ENCODE results near the gene FETUB.
"Not testable (repeated sequence)": the region's sequence is repeated elsewhere in the genome, so short reads cannot be mapped to it uniquely, and the experiment has no call there.

The FETUB gene

DNA sequence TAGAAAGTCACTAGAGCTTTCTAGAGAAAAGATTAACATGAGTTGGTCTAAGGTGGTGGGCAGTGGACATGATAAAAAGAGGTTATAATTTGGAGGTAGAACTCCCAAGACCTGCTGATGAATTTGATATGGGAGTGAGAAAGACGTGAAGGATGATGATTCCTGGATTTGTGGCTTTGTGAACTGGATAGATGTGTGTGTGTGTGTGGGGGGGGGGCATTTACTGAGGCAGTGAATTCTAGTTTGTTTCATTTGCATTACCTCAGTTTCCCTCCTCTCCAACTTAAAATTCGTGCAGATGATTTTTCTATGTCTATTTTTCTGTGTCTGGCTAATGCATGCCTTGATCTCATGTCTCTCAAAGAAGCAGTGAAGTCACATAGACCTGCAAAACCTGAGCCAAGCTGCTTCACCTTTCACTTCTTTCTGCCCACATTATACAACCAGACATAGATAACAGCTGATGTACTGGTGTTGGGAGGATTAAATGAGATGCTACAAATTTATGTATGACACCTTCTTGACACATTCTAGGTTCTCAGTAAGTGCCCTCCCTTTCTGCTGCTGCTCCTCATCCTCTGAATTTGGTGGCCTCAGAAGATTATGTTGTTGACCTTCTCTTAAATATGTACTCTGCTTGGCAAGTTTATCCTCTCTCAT is 17.4 kb upstream of the FETUB start:
- H3K36me3 ChIP-seq (ENCODE audit: insufficient read depth, low read length), result no peaks in the 10 kb centered on the region
- no peak overlapping the region for H3K4me3 ChIP-seq (ENCODE audit: low read depth, low read length)
- peaks cover 71% of the 10 kb centered on the region for H3K27me3 ChIP-seq (ENCODE audit: insufficient read depth, low read length)
- H3K4me1 ChIP-seq (ENCODE audit: control insufficient read depth, insufficient read depth, low read length, unreplicated experiment), result no peaks in the 10 kb centered on the region
- H3K27ac ChIP-seq (ENCODE audit: low read depth, low read length), result no peak overlapping the region
- no peak overlapping the region for H2AFZ ChIP-seq (ENCODE audit: low read length, unreplicated experiment)
- no peaks in the 10 kb centered on the region for H3K79me2 ChIP-seq (ENCODE audit: control insufficient read depth, insufficient read depth, low read length, unreplicated experiment)

DNA sequence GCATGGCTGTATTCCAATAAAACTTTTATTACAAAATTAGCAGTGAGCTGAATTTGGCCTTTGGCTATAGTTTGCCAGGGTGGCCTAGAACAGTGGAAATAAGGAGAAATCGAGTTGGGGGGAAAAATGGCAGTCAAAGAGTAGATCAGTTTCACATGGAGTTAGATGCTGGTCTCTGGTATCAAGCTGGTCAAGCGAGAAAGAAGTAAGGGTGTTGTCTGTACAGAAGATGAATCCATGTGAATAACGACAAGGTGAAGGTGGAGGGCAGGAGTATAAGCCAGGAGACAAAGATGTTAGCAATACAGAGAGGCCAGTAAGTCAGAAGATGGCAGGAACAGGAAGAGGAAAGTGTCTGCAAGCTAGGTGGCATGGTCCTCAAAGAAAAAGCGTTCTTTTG is 15.6 kb upstream of the FETUB start:
- Histone ChIP-seq H3K36me3 (ENCODE audit: insufficient read depth, low read length) (no peaks in the 10 kb centered on the region), H3K4me3 (ENCODE audit: low read depth, low read length) (no peak overlapping the region), H2AFZ (ENCODE audit: low read length, unreplicated experiment) (no peak overlapping the region), H3K79me2 (ENCODE audit: control insufficient read depth, insufficient read depth, low read length, unreplicated experiment) (no peaks in the 10 kb centered on the region), H3K27me3 (ENCODE audit: insufficient read depth, low read length) (peaks cover 70% of the 10 kb centered on the region), H3K4me1 (ENCODE audit: control insufficient read depth, insufficient read depth, low read length, unreplicated experiment) (no peaks in the 10 kb centered on the region), H3K27ac (ENCODE audit: low read depth, low read length) (no peak overlapping the region)

DNA sequence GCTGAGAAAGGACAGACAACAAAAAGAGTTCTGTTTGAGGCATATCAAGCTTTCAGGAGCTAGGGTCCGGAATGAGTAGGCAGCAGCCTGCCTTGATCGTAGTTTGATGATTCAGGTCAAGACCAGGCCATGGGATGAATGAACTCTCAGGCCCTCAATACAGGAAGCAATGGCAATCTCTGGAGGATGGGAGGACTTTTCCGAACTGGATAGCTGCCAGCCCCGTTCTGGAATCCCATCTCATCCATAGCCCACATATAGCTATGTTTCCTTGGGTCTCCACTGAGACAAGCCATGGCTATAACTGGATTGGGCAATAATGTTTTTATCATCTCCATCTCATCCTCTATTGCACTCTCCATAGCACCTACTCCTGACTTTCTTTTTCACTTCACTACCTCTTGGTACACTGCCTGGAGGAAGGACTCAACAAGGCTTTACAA is 14.6 kb upstream of the FETUB start:
- Histone ChIP-seq H3K27ac (ENCODE audit: low read depth, low read length) (no peak overlapping the region), H3K79me2 (ENCODE audit: control insufficient read depth, insufficient read depth, low read length, unreplicated experiment) (no peaks in the 10 kb centered on the region), H3K27me3 (ENCODE audit: insufficient read depth, low read length) (peaks cover 72% of the 10 kb centered on the region), H3K36me3 (ENCODE audit: insufficient read depth, low read length) (no peaks in the 10 kb centered on the region), H3K4me1 (ENCODE audit: control insufficient read depth, insufficient read depth, low read length, unreplicated experiment) (no peaks in the 10 kb centered on the region), H3K4me3 (ENCODE audit: low read depth, low read length) (no peak overlapping the region), H2AFZ (ENCODE audit: low read length, unreplicated experiment) (no peak overlapping the region)

DNA sequence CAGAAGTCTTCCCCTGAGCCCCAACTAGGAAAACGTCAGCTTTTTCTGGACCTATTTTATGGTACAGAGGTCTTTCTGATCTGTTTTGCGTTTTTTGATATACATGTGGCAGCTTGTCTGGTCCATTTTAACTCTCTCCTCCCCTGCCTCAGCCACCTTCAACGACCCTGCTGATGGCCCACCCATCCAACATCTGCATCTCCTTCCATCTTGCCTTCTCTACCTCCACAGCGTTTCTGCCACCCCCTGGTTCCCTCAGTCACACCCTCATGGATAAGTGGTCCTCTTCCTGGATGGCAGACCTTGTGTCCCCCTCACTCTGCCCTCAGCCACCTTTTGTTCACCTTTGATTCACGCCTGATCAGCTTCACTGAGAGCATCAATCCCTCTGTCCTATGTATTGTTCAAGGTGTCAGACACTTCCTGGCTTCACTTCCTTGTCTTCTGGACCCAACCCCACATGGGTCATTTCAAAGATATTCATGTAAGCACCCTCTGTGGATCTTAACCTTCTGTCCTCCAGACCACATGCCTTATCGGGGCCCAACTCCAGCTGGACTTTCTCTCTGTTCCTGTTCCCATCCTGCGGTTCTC is 13.8 kb upstream of the FETUB start:
- H3K36me3 ChIP-seq (ENCODE audit: insufficient read depth, low read length), result no peaks in the 10 kb centered on the region
- H3K4me3 ChIP-seq (ENCODE audit: low read depth, low read length), result no peak overlapping the region
- no peaks in the 10 kb centered on the region for H3K79me2 ChIP-seq (ENCODE audit: control insufficient read depth, insufficient read depth, low read length, unreplicated experiment)
- H2AFZ ChIP-seq (ENCODE audit: low read length, unreplicated experiment), result no peak overlapping the region
- no peaks in the 10 kb centered on the region for H3K4me1 ChIP-seq (ENCODE audit: control insufficient read depth, insufficient read depth, low read length, unreplicated experiment)
- no peak overlapping the region for H3K27ac ChIP-seq (ENCODE audit: low read depth, low read length)
- peaks cover 75% of the 10 kb centered on the region for H3K27me3 ChIP-seq (ENCODE audit: insufficient read depth, low read length)

DNA sequence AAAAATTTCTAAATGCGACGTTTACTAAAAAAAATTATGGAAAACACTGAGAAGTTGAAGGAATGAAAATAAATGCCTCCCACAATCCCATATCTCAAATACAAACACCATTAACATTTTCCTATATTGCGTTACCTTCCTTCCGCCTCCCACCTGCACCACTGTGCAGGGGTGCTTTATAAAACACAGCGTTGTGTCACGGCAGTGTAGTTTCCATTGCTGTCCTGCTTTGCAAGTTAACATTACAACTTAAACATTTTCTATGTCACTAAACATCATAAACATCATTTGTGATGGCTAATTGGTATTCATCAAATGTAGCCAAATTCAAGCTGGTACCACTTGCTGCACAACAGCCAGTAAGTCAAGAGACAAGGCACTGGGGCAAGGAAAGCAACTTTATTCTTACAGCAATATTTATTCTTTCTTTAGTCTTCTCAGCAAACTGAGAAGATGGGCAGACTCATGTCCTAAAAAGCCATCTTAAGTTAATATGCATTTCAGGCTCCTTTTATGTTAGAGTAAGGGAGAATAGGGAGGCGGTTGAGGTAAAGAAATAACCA is 12.3 kb upstream of the FETUB start:
- H3K4me1 ChIP-seq (ENCODE audit: control insufficient read depth, insufficient read depth, low read length, unreplicated experiment), result no peaks in the 10 kb centered on the region
- H3K36me3 ChIP-seq (ENCODE audit: insufficient read depth, low read length), result no peaks in the 10 kb centered on the region
- no peak overlapping the region for H3K27ac ChIP-seq (ENCODE audit: low read depth, low read length)
- H3K79me2 ChIP-seq (ENCODE audit: control insufficient read depth, insufficient read depth, low read length, unreplicated experiment), result no peaks in the 10 kb centered on the region
- no peak overlapping the region for H2AFZ ChIP-seq (ENCODE audit: low read length, unreplicated experiment)
- no peak overlapping the region for H3K4me3 ChIP-seq (ENCODE audit: low read depth, low read length)
- peaks cover 63% of the 10 kb centered on the region for H3K27me3 ChIP-seq (ENCODE audit: insufficient read depth, low read length)

DNA sequence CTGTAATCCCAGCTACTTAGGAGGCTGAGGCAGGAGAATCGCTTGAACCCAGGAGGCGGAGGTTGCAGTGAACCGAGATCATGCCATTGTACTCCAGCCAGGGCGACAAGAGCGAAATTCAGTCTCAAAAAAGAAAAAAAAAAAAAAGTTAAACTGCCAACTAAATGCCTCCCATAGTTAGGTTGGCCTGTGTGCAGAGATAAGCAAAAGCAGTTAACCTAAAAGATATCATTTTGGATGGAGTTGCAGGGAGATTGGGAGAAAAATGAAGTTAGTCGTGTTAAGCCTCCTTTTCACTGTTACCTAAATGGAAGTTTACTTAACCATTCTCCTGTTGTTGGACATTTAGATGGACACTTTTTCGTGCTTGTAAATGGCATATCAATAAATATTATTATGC is 11.4 kb upstream of the FETUB start:
- Histone ChIP-seq H3K4me3 (ENCODE audit: low read depth, low read length) (no peak overlapping the region), H3K27ac (ENCODE audit: low read depth, low read length) (no peak overlapping the region), H3K27me3 (ENCODE audit: insufficient read depth, low read length) (peaks cover 59% of the 10 kb centered on the region), H3K36me3 (ENCODE audit: insufficient read depth, low read length) (no peaks in the 10 kb centered on the region), H3K4me1 (ENCODE audit: control insufficient read depth, insufficient read depth, low read length, unreplicated experiment) (no peaks in the 10 kb centered on the region), H2AFZ (ENCODE audit: low read length, unreplicated experiment) (no peak overlapping the region), H3K79me2 (ENCODE audit: control insufficient read depth, insufficient read depth, low read length, unreplicated experiment) (no peaks in the 10 kb centered on the region)

DNA sequence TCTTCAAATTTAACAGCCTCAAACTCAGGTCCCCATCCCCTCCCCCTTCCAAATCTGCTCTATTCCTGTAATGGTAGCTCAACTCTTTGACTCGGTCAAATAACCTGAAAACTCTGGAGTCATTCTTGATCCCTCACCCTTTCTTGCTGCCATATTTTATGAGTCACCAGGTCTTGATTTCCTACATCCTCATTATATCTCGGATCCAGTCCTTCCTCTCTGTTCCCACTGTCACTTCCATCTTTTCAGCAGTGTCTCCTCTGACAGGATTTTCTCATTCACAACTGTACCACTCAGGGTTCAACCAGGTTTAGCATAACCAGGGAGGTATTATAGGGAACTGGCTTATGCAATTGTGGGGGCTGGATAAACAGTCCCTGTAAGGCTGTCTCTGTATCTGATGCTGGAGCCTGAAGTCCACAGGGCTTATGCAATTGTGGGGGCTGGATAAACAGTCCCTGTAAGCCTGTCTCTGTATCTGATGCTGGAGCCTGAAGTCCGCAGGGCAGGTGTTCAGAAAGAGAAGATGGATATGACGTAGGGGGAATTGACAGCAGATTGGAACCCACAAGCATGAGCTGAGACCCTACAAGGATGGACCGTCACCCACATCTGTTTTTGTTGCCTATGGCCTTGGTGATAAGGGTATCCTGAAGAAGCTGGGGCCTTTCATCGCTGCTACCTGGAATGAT is 9.1 kb upstream of the FETUB start:
- H3K4me3 ChIP-seq (ENCODE audit: low read depth, low read length), result no peak overlapping the region
- no peak overlapping the region for H2AFZ ChIP-seq (ENCODE audit: low read length, unreplicated experiment)
- H3K27ac ChIP-seq (ENCODE audit: low read depth, low read length), result no peak overlapping the region
- H3K4me1 ChIP-seq (ENCODE audit: control insufficient read depth, insufficient read depth, low read length, unreplicated experiment), result no peaks in the 10 kb centered on the region
- H3K79me2 ChIP-seq (ENCODE audit: control insufficient read depth, insufficient read depth, low read length, unreplicated experiment), result no peaks in the 10 kb centered on the region
- peaks cover 61% of the 10 kb centered on the region for H3K27me3 ChIP-seq (ENCODE audit: insufficient read depth, low read length)
- H3K36me3 ChIP-seq (ENCODE audit: insufficient read depth, low read length), result no peaks in the 10 kb centered on the region

DNA sequence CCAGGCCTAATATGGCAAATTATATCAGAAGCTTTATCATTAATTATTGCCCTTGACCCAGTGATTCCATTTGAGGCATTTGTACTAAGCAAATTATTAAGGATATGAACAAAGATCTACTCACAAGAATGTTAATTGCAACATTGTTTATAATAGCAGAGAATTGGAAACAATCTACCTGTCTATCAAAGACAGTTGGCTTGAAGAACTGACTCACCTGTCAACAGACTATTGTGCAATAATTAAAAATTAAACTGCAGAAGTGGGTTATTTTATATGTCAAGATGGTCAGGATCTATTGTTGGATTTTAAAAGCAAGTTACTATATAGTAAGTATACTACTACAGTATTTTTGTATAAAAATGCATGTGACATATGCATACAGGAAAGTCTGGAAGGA is 6.7 kb upstream of the FETUB start:
- Histone ChIP-seq H3K27ac (ENCODE audit: low read depth, low read length) (no peak overlapping the region), H3K36me3 (ENCODE audit: insufficient read depth, low read length) (no peaks in the 10 kb centered on the region), H3K27me3 (ENCODE audit: insufficient read depth, low read length) (peaks cover 67% of the 10 kb centered on the region), H3K4me3 (ENCODE audit: low read depth, low read length) (no peak overlapping the region), H2AFZ (ENCODE audit: low read length, unreplicated experiment) (no peak overlapping the region), H3K4me1 (ENCODE audit: control insufficient read depth, insufficient read depth, low read length, unreplicated experiment) (no peaks in the 10 kb centered on the region), H3K79me2 (ENCODE audit: control insufficient read depth, insufficient read depth, low read length, unreplicated experiment) (no peaks in the 10 kb centered on the region)

DNA sequence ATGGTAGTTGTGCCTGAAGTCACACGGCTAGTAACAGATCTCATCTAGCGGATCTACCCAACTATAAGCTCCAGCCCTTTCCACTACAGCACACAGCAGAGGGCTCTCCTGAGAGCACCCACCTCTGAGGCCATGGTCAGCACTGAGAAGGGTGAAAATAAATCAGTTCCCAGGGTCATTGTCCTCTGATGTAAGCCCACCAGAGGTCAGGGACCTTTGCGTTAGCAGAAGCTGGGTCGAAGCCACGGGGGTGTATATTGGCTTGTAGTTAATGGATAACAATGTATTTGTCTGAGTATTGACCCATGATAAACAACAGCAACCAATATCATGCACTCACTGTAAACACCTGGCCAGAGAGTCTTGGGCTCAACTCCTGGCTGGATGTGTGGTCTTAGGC is 6.0 kb upstream of the FETUB start:
- not testable (repeated sequence) for H3K27ac ChIP-seq (ENCODE audit: low read depth, low read length); H3K4me1 ChIP-seq (ENCODE audit: control insufficient read depth, insufficient read depth, low read length, unreplicated experiment); H3K4me3 ChIP-seq (ENCODE audit: low read depth, low read length); H3K36me3 ChIP-seq (ENCODE audit: insufficient read depth, low read length); H2AFZ ChIP-seq (ENCODE audit: low read length, unreplicated experiment); H3K79me2 ChIP-seq (ENCODE audit: control insufficient read depth, insufficient read depth, low read length, unreplicated experiment)
- peaks cover 73% of the 10 kb centered on the region for H3K27me3 ChIP-seq (ENCODE audit: insufficient read depth, low read length)

DNA sequence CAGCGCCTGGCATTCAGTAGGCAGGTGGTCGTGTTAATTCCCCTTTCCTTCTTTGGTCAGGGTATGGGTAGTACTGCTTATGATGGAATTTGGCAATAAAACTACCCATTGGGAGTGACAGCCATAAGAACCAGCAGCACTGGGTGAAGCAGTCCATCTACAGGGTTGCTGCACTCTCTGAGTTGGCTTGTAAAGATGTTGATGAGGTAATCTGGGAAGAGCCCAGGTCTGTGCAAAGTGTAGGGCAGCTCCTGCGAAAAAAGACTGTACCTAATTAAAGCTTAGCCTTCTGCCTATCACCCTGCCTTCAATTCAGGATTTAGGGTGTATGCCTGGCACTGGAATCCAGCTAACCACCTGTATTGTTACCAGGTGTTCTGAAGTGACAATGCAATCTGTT is 4.7 kb upstream of the FETUB start:
- Histone ChIP-seq H3K27ac (ENCODE audit: low read depth, low read length) (no peak overlapping the region), H3K4me3 (ENCODE audit: low read depth, low read length) (no peak overlapping the region), H3K79me2 (ENCODE audit: control insufficient read depth, insufficient read depth, low read length, unreplicated experiment) (no peaks in the 10 kb centered on the region), H2AFZ (ENCODE audit: low read length, unreplicated experiment) (no peak overlapping the region), H3K27me3 (ENCODE audit: insufficient read depth, low read length) (peaks cover 76% of the 10 kb centered on the region), H3K36me3 (ENCODE audit: insufficient read depth, low read length) (no peaks in the 10 kb centered on the region), H3K4me1 (ENCODE audit: control insufficient read depth, insufficient read depth, low read length, unreplicated experiment) (peaks cover under 1% of the 10 kb centered on the region)

DNA sequence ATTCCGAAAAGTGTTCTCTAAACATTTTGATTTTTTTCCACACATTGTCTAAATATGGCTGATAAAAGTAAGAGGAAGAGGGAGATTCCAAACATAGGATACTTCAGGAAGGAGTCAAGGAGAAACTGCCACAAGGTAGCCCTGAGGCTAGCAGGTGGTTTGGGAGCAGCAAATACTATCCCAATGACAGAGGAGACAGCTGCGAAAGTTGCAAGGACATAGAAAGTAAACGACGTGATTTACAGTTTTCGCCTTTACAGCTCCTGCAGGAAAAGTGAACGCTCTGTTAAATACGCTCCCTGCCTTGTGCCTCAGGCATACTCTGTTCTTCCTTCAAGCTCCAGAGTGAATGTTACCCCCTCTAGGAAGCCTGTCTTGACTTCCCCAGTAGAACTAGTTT is 3.7 kb upstream of the FETUB start:
- H3K4me1 ChIP-seq (ENCODE audit: control insufficient read depth, insufficient read depth, low read length, unreplicated experiment), result peaks cover 4% of the 10 kb centered on the region
- no peaks in the 10 kb centered on the region for H3K79me2 ChIP-seq (ENCODE audit: control insufficient read depth, insufficient read depth, low read length, unreplicated experiment)
- H3K27ac ChIP-seq (ENCODE audit: low read depth, low read length), result no peak overlapping the region
- H2AFZ ChIP-seq (ENCODE audit: low read length, unreplicated experiment), result no peak overlapping the region
- H3K4me3 ChIP-seq (ENCODE audit: low read depth, low read length), result no peak overlapping the region
- H3K36me3 ChIP-seq (ENCODE audit: insufficient read depth, low read length), result no peaks in the 10 kb centered on the region
- H3K27me3 ChIP-seq (ENCODE audit: insufficient read depth, low read length), result peaks cover 76% of the 10 kb centered on the region

All from ACC112 (cell line).